Pancreas (tissue), 10 donors: Measurements from ENCODE around the gene MORC1. TPM values are rescaled to one million over a fixed set of nuclear protein-coding genes. Genes with fewer than 3 reads are reported as not detected.

ENCODE experiments used
- ATAC-seq, 4 donors: fragments of 200-7000 bp; cut with Tn5 transposase; one replicate each; pipeline versions ENCODE4 v1.8.0 to v1.9.1; 2020; ENCODE audit warnings: mild to moderate bottlenecking in 4 of 4, moderate library complexity in 4 of 4
- DNase-seq, 6 donors: peaks; one replicate each; pipeline ENCODE4 v3.0.0-alpha.2; 2020
- FAIRE-seq: peaks from 2 replicates; lab custom pipeline; 2012; peaks lifted over from hg19 to GRCh38; lab: Jason Lieb, UNC
- H3K27ac ChIP-seq, 4 donors: fragments of 200-600 bp; sonication (generic); 1 replicate in 3 of 4; 2 replicates in 1 of 4; pipeline versions ENCODE4 v1.5.0 to v1.8.0; 2020
- H3K27me3 ChIP-seq, 4 donors: fragments of 200-600 bp; one replicate each; pipeline ENCODE4 v1.8.0; 2021
- H3K36me3 ChIP-seq, 3 donors: fragments of 200-600 bp; sonication (generic) in 1 of 3; one replicate each; pipeline versions ENCODE4 v1.5.0 to v1.8.0; 2020 to 2021
- H3K4me1 ChIP-seq, 3 donors: fragments of 200-600 bp; one replicate each; pipeline ENCODE4 v1.8.0; 2021
- H3K4me3 ChIP-seq, 4 donors: fragments of 200-600 bp; sonication (generic) in 2 of 4; one replicate each; pipeline versions ENCODE4 v1.5.0 to v1.8.0; 2020 to 2021
- H3K9me3 ChIP-seq, 4 donors: fragments of 200-600 bp; one replicate each; pipeline ENCODE4 v1.8.0; 2021
- WGBS, 2 donors: extraction: QIAGEN DNeasy Blood & Tissue Kit; methylation state at CpG; one replicate each; pipeline ENCODE4 v1.1.7; 2013; 5-methylcytosine and 5-hydroxymethylcytosine counted together
- intact Hi-C, 3 donors: fragments of 100-400 bp; cut with DNase I; formaldehyde crosslinking; loops; one replicate each; pipeline versions ENCODE4 v1.11.1 to v1.14.2; 2022
- polyA plus RNA-seq, 2 donors: library from polyadenylated mRNA; stranded (reverse); fragments of 200-250 nt; gene quantifications; one replicate each; pipeline ENCODE4 v1.2.3, GENCODE V29; 2013
- total RNA-seq, 6 donors: library from RNA; stranded (reverse); fragmentation: NEBNext Ultra II Directional in 4 of 6; extraction: Animal tissue kit (Norgen Biotek cat#: 25700) in 4 of 6; gene quantifications; one replicate each; pipeline versions ENCODE4 v1.2.1 to v1.2.4, GENCODE V29; 2021 to 2023
- TF ChIP-seq, protein P1 (sequence below), 4 donors: fragments of 200-600 bp; sonication (generic) in 3 of 4; IDR thresholded peaks; one replicate each; pipeline versions ENCODE4 v1.5.0 to v1.8.0; 2021; ENCODE audit warnings: antibody characterized with exemption in 4 of 4
- donor health status: healthy with polysubstance abuse.
- donor health status: DM: no; HTN: no; CAD: no; lungs with moderate emphysema.
- donor health status: DM: no; HTN: no; CAD: no.
- donor health status: control.
- donor health status: control.
- donor health status: Bipolar disorder and iron deficiency.
- donor health status: DM: yes; HTN: yes; CAD: no.
- donor health status: DM: no; HTN: no; CAD: no.
- donor health status: DM: no; HTN: no; CAD: no.
- donor health status: DM: yes; HTN: yes; CAD: no.

The MORC1 gene
- total and polyA plus RNA-seq, 8 donors, result not detected

DNA sequence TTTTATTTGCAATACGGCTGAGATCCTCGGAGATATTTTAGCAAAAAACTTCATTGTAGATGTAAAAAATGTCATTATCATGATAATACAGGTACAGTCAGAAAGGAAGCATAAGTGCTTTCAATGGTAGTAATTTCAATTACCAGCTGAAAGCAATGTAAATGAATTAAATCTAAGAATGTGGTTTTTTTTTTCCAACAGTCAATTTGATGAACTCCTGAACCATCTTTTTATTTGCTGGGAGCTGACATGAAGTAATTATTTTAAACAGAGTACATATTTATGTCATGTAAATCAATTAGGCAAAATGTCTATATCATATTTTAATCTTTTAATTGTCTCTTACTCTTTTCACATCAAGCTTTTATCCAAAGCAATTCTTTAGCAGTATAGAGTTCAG, 70.6 kb downstream of the MORC1 start:
- H3K36me3 ChIP-seq, result no peaks in the 10 kb centered on the region
- intact Hi-C loops, result no loop called here
- DNase-seq (no peak), ATAC-seq (no peak), FAIRE-seq (no peak)
- no peaks in the 10 kb centered on the region for H3K27me3 ChIP-seq
- WGBS, 2 donors, result 79 to 85% methylated on average over 2 of the region's 2 CpGs
- H3K4me1 ChIP-seq, result no peaks in the 10 kb centered on the region
- no peaks in the 10 kb centered on the region for H3K9me3 ChIP-seq
- H3K4me3 ChIP-seq, result no peak overlapping the region
- TF ChIP-seq, protein P1, sequence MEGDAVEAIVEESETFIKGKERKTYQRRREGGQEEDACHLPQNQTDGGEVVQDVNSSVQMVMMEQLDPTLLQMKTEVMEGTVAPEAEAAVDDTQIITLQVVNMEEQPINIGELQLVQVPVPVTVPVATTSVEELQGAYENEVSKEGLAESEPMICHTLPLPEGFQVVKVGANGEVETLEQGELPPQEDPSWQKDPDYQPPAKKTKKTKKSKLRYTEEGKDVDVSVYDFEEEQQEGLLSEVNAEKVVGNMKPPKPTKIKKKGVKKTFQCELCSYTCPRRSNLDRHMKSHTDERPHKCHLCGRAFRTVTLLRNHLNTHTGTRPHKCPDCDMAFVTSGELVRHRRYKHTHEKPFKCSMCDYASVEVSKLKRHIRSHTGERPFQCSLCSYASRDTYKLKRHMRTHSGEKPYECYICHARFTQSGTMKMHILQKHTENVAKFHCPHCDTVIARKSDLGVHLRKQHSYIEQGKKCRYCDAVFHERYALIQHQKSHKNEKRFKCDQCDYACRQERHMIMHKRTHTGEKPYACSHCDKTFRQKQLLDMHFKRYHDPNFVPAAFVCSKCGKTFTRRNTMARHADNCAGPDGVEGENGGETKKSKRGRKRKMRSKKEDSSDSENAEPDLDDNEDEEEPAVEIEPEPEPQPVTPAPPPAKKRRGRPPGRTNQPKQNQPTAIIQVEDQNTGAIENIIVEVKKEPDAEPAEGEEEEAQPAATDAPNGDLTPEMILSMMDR (IDR thresholded peaks at IDR 0.05), result no peak
- H3K27ac ChIP-seq, result no peak overlapping the region

DNA sequence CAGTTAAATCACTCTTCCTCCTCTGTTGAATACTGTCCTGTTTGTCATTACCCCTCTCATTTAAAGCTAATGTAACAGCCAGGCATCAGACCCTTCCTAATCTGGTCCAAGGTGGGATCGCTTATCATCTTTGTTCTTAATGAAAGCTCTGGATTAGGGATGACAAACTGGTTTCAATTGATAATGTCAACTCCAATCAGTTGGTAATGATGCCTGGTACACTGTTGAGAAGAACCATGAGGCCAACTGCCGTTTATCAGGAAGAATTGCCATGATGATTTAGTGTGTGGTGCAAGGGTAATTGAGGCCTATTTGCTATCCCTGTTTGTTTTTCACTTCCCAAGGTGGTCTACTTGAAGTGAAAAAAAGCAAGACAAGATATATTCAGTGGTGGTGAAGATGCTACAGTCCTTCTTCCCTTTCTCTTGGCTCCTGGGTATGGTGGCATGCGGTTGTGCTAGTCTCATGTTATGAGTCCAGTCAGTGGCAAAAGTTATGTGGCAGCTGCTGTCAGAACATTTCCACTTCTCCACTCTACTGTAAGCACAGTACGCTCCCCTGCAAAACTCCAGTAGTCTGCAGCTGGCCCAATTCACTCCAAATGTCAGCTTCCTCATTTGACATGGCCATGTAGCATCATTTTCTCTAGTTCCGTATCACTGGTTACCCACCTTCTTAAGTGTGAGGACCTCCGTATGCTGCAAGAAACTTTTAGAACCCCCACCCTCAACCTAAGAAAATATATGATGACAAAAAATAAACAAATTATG, 72.5 kb downstream of the MORC1 start:
- FAIRE-seq, result no peak
- TF ChIP-seq, protein P1 (IDR thresholded peaks at IDR 0.05), result no peak
- H3K27me3 ChIP-seq, result no peaks in the 10 kb centered on the region
- H3K4me3 ChIP-seq, result no peak overlapping the region
- H3K9me3 ChIP-seq, result no peaks in the 10 kb centered on the region
- WGBS, 2 donors, result 88 to 89% methylated on average over 6 of the region's 6 CpGs
- H3K36me3 ChIP-seq, result no peaks in the 10 kb centered on the region
- no peak overlapping the region for H3K27ac ChIP-seq
- no peak for DNase-seq
- ATAC-seq, result peak in 1 of 4 donors; percentile 22
- intact Hi-C loops, result no loop called here
- H3K4me1 ChIP-seq, result no peaks in the 10 kb centered on the region

DNA sequence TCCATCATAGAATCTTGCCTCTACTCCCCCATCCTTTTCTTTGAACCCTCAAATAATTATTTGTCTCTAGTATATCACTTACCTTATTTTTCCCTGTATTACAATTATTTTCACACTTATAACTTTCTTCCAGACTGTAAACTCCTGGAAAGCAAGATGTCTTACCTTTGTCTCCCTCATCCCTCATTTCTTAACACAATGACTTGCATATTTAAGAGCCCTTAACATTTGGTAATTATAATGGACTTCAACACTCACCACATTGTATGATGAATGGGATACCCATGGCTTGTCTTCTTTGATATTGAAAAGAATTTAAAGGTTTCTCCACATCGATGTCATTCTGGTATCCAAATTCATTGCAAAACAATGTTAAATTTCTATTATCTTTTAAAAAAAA, 82.9 kb downstream of the MORC1 start:
- Histone ChIP-seq H3K36me3 (no peaks in the 10 kb centered on the region), H3K27ac (no peak overlapping the region), H3K27me3 (no peaks in the 10 kb centered on the region), H3K4me3 (no peak overlapping the region), H3K4me1 (no peaks in the 10 kb centered on the region), H3K9me3 (no peaks in the 10 kb centered on the region)
- no peak for ATAC-seq
- TF ChIP-seq, protein P1 (IDR thresholded peaks at IDR 0.05), result no peak
- 87 to 90% methylated on average over 1 of the region's 1 CpG for WGBS, 2 donors
- no peak for DNase-seq
- FAIRE-seq, result no peak
- intact Hi-C loops, result no loop called here

DNA sequence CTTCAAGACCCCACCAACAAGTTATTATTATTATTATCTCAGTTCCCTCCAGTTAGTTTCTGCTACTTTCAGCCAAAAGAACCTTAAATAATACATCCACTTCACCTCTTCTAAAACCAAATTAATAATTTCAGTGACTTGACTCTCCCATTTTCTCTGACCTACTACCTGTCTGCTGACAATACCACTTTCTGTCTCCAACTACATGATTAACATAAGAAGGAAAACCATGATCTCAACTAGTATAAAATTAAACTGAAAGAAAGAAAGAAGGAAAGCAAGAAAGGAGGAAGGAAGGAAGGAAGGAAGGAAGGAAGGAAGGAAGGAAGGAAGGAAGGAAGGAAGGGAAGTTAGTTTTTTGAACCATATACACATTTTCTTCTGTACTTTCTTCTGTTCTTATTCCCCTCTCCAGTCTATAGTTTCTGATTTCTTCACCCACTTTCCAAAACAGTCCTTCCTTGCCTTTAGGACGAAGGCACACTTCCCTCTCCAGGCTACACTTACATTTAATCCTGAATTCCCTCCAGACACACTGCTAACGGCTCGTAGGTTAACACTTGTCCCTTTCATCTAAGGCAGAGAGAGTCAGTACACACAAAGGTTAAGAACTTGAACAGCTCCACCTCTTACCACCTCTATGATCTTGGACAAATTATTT, 84.8 kb downstream of the MORC1 start:
- FAIRE-seq (no peak), DNase-seq (no peak), ATAC-seq (no peak)
- no peak overlapping the region for H3K4me3 ChIP-seq
- no peak overlapping the region for H3K27ac ChIP-seq
- no peaks in the 10 kb centered on the region for H3K9me3 ChIP-seq
- no peaks in the 10 kb centered on the region for H3K4me1 ChIP-seq
- H3K27me3 ChIP-seq, result no peaks in the 10 kb centered on the region
- WGBS, 2 donors, result 51 to 54% methylated on average over 3 of the region's 3 CpGs
- no peaks in the 10 kb centered on the region for H3K36me3 ChIP-seq
- TF ChIP-seq, protein P1 (IDR thresholded peaks at IDR 0.05), result no peak
- intact Hi-C loops, result no loop called here

DNA sequence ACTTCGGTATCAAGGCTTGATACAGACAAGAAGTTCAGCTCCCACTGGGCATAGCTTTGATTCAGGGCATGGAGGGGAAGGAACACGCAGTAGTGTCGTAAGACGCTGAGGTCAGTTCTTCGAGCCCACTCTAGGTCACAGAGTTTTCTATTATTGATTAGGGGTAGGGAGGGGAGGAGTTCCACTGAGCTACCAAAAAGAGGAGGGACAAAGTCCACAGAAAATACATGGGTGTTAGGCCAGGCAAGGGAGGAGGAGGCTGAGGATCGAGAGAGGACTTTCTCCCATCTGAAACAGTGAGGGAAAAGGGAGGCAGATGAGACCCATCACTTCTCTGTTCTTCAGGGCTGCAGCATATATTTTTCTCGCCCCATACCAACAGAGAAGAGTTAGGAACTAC, 89.2 kb downstream of the MORC1 start:
- Histone ChIP-seq H3K27ac (no peak overlapping the region), H3K4me3 (no peak overlapping the region), H3K9me3 (no peaks in the 10 kb centered on the region), H3K27me3 (no peaks in the 10 kb centered on the region), H3K36me3 (no peaks in the 10 kb centered on the region), H3K4me1 (no peaks in the 10 kb centered on the region)
- DNase-seq (no peak), FAIRE-seq (no peak), ATAC-seq (no peak)
- 86 to 89% methylated on average over 7 of the region's 7 CpGs for WGBS, 2 donors
- TF ChIP-seq, protein P1 (IDR thresholded peaks at IDR 0.05), result no peak
- intact Hi-C loops, result no loop called here
